Spinal cord (tissue), 10 donors: Measurements from ENCODE around the gene APP. TPM values are rescaled to one million over a fixed set of nuclear protein-coding genes. Genes with fewer than 3 reads are reported as not detected.

ENCODE experiments used
- DNase-seq, 6 donors: peaks; one replicate each; pipeline versions ENCODE4 v3.0.0 to v3.0.0-alpha.2; 2013 to 2015; ENCODE audit warnings: low spot score in 6 of 6, low read depth in 4 of 6
- H3K27ac ChIP-seq: one replicate; pipeline ENCODE4 v1.5.1; 2013; ENCODE audit warnings: low read depth, low read length, control low read depth
- H3K27me3 ChIP-seq: one replicate; pipeline ENCODE4 v1.6.1; 2013; ENCODE audit warnings: low read length; ENCODE audit not compliant: control insufficient read depth, insufficient read depth
- H3K36me3 ChIP-seq: one replicate; pipeline ENCODE4 v1.6.1; 2013; ENCODE audit warnings: low read length; ENCODE audit not compliant: control insufficient read depth, insufficient read depth
- H3K4me1 ChIP-seq: one replicate; pipeline ENCODE4 v1.6.1; 2013; ENCODE audit warnings: low read length; ENCODE audit not compliant: control insufficient read depth, insufficient read depth
- H3K4me3 ChIP-seq: one replicate; pipeline ENCODE4 v1.5.1; 2013; ENCODE audit warnings: low read depth, low read length, control low read depth
- H3K9me3 ChIP-seq: one replicate; pipeline ENCODE4 v1.6.1; 2013; ENCODE audit warnings: low read length; ENCODE audit not compliant: control insufficient read depth, insufficient read depth
- WGBS: methylation state at CpG from one replicate; pipeline ENCODE4 v1.1.5; 2013; ENCODE audit warnings: missing lambda C conversion rate; ENCODE audit not compliant: insufficient coverage; 5-methylcytosine and 5-hydroxymethylcytosine counted together
- polyA plus RNA-seq, 2 donors: library from polyadenylated mRNA; unstranded; fragments of 120-200 nt; gene quantifications; one replicate each; pipeline ENCODE4 v1.2.1, GENCODE V29; 2013; ENCODE audit not compliant: insufficient read length in 2 of 2
- total RNA-seq, 2 donors: library from RNA; depleted of rRNA in 1 of 2; stranded (reverse); fragments of 120-200 nt in 1 of 2; fragments of >200 nt in 1 of 2; gene quantifications; one replicate each; pipeline versions ENCODE4 v1.2.3 to v1.2.4, GENCODE V29; 2013 to 2014
- donor health status: healthy.

The APP gene
- total and polyA plus RNA-seq, 4 donors, result 606 to 947 (median 855) TPM

- Histone ChIP-seq H3K27me3 (no peaks in the 10 kb centered on the region), H3K4me1 (peaks cover 6% of the 10 kb centered on the region), H3K9me3 (no peaks in the 10 kb centered on the region), H3K27ac (no peak overlapping the region), H3K4me3 (no peak overlapping the region), H3K36me3 (no peaks in the 10 kb centered on the region)
- 61% methylated on average over 6 of the region's 12 CpGs for WGBS
- no peak for DNase-seq
Measured at GRCh38 chr21:26067836-26068594, 102.6 kb downstream of the APP start.

- Histone ChIP-seq H3K27me3 (no peaks in the 10 kb centered on the region), H3K4me3 (no peak overlapping the region), H3K4me1 (peaks cover 6% of the 10 kb centered on the region), H3K27ac (no peak overlapping the region), H3K9me3 (no peaks in the 10 kb centered on the region), H3K36me3 (no peaks in the 10 kb centered on the region)
- no peak for DNase-seq
- WGBS, result 77% methylated on average over 4 of the region's 6 CpGs
Measured at GRCh38 chr21:26064506-26064905, 106.1 kb downstream of the APP start.

- H3K27me3 ChIP-seq, result no peaks in the 10 kb centered on the region
- peak in 1 of 6 donors; percentile 39 for DNase-seq
- H3K4me3 ChIP-seq, result no peak overlapping the region
- no peaks in the 10 kb centered on the region for H3K9me3 ChIP-seq
- no peak overlapping the region for H3K27ac ChIP-seq
- H3K36me3 ChIP-seq, result no peaks in the 10 kb centered on the region
- H3K4me1 ChIP-seq, result no peaks in the 10 kb centered on the region
- WGBS, result no CpG with 5 or more reads among the region's 4 CpGs
Measured at GRCh38 chr21:26061437-26061836, 109.1 kb downstream of the APP start.

- no peak overlapping the region for H3K27ac ChIP-seq
Measured at GRCh38 chr21:26060335-26061115, 110.0 kb downstream of the APP start.

GRCh38 chr21:26057477-26058170, 112.9 kb downstream of the APP start:
- Histone ChIP-seq H3K9me3 (no peaks in the 10 kb centered on the region), H3K27me3 (no peaks in the 10 kb centered on the region), H3K27ac (no peak overlapping the region), H3K4me1 (peaks cover 4% of the 10 kb centered on the region), H3K36me3 (no peaks in the 10 kb centered on the region), H3K4me3 (no peak overlapping the region)
- peak in 5 of 6 donors; percentile 32 to 85 (median 39) for DNase-seq
- WGBS, result 84% methylated on average over 6 of the region's 6 CpGs

More at GRCh38 chr21:26060335-26061115, 110.0 kb downstream of the APP start:
- no peaks in the 10 kb centered on the region for H3K9me3 ChIP-seq
- no peak for DNase-seq
- no peak overlapping the region for H3K4me3 ChIP-seq
- H3K27me3 ChIP-seq, result no peaks in the 10 kb centered on the region
- WGBS, result 84% methylated on average over 6 of the region's 7 CpGs
- peaks cover 4% of the 10 kb centered on the region for H3K4me1 ChIP-seq
- no peaks in the 10 kb centered on the region for H3K36me3 ChIP-seq

- WGBS, result 100% methylated on average over 3 of the region's 5 CpGs
- no peak overlapping the region for H3K27ac ChIP-seq
- peaks cover 4% of the 10 kb centered on the region for H3K4me1 ChIP-seq
Measured at GRCh38 chr21:26055841-26056264, 114.7 kb downstream of the APP start.

GRCh38 chr21:26055010-26055409, 115.6 kb downstream of the APP start:
- Histone ChIP-seq H3K4me1 (peaks cover 4% of the 10 kb centered on the region), H3K36me3 (no peaks in the 10 kb centered on the region), H3K27ac (no peak overlapping the region), H3K27me3 (no peaks in the 10 kb centered on the region), H3K9me3 (no peaks in the 10 kb centered on the region), H3K4me3 (no peak overlapping the region)
- no peak for DNase-seq
- no CpG with 5 or more reads among the region's 2 CpGs for WGBS

More at GRCh38 chr21:26055841-26056264, 114.7 kb downstream of the APP start:
- no peak for DNase-seq
- no peaks in the 10 kb centered on the region for H3K9me3 ChIP-seq
- H3K36me3 ChIP-seq, result no peaks in the 10 kb centered on the region
- H3K27me3 ChIP-seq, result no peaks in the 10 kb centered on the region
- H3K4me3 ChIP-seq, result no peak overlapping the region

GRCh38 chr21:26052057-26052456, 118.5 kb downstream of the APP start:
- H3K36me3 ChIP-seq, result no peaks in the 10 kb centered on the region
- H3K27me3 ChIP-seq, result no peaks in the 10 kb centered on the region
- no peak for DNase-seq
- H3K27ac ChIP-seq, result no peak overlapping the region
- no peaks in the 10 kb centered on the region for H3K9me3 ChIP-seq
- H3K4me1 ChIP-seq, result peaks cover 4% of the 10 kb centered on the region
- WGBS, result no CpG with 5 or more reads among the region's 2 CpGs
- no peak overlapping the region for H3K4me3 ChIP-seq

GRCh38 chr21:26050857-26051256, 119.7 kb downstream of the APP start:
- DNase-seq, result no peak
- Histone ChIP-seq H3K27ac (no peak overlapping the region), H3K4me3 (no peak overlapping the region), H3K36me3 (no peaks in the 10 kb centered on the region), H3K9me3 (no peaks in the 10 kb centered on the region), H3K27me3 (no peaks in the 10 kb centered on the region), H3K4me1 (peaks cover under 1% of the 10 kb centered on the region)
- WGBS, result 95% methylated on average over 3 of the region's 6 CpGs
